ENCODE measurements around the gene CLTCL1.

DNA sequence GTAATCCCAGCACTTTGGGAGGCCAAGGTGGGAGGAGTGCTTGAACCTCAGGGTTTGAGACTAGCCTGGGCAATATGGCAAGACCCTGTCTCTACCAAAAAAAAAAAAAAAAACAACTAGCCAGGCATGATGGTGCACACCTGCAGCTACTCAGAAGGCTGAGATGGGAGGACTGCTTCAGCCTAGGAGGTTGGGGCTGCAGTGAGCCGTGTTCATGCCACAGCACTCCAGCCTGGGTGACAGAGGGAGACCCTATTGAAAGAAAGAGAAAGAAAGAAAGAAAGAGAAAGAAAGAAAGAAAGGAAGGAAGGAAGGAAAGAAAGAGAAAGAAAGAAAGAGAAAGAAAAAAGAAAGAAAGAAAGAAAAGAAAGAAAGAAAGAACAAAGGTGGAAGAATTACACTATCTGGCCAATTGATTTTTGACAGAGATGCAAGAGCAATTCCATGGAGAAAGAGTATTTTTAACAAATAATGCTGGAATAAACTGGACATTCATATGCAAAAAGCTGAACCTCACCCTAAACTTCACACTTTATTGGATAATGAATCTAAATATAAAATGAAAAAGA is 79.1 kb downstream of the CLTCL1 start:
- TF ChIP-seq POLR2AphosphoS5 (IDR thresholded peaks at IDR 0.05) (no peak), CTCF (IDR thresholded peaks at IDR 0.05) (no peak), POLR2A (IDR thresholded peaks at IDR 0.05) (no peak)

All from prostate gland (tissue), 2 donors.